HG02852 (cell line): ENCODE measurements around the gene POLR2L.
A peak's percentile ranks its signal among the peaks of the same experiment; 100 is the strongest.

ENCODE experiments used
- ATAC-seq: cut with Tn5 transposase; IDR thresholded peaks from one replicate; pipeline ENCODE4 v1.9.1; 2021; ENCODE audit warnings: mild to moderate bottlenecking, moderate library complexity; ENCODE audit not compliant: unreplicated experiment

The POLR2L gene

DNA sequence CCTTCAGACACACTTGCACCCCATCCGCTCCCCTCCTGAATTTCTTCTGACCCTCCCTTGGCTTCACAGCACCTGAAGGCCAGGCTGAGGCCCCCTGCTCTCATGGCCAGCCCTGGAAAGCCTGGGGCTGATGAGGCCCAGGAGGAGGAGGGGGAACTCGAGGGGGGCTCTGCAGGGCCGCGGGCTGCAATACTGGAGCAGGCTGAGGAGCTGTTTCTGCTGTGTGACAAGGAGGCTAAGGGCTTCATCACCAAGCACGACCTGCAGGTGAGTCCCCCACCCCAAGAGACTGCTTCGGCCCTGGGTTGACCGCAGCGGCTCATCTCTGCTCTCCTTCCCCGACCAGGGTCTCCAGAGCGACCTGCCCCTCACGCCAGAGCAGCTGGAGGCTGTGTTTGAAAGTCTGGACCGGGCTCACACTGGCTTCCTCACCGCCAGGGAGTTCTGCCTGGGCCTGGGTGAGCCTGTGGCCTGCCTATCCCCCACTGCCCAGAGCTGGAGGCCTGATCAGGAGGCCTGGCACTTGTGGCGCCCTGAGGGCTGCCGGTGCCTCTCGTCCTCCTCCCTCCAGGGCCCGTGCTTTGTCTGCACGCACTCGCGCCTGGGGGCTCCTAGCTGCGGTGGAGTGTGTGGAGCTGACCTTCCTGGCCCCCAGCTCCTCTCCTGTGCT is 13.7 kb downstream of the POLR2L start:
- no peak for ATAC-seq

DNA sequence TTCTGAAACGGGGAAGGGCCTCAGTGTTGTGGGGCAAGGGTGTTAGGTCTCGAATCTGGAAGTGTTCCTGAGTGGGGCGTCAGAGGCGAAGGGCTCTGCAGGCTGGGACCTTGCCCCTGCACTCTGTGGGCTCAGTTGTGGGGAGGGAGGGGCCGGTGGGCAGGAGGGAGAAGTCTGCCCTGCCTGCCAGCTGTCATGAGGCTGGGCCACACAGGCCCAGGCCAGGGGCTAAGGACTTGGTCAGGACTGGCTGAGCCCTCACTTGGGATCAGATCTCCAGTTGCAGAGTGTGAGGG is 14.5 kb downstream of the POLR2L start, which contains the start of gene CRACR2B:
CRACR2B (plus strand) TSS at position 23 of the 296 bp plus-strand sequence. CDS start 689 bp downstream, outside the sequence.
- no peak for ATAC-seq

DNA sequence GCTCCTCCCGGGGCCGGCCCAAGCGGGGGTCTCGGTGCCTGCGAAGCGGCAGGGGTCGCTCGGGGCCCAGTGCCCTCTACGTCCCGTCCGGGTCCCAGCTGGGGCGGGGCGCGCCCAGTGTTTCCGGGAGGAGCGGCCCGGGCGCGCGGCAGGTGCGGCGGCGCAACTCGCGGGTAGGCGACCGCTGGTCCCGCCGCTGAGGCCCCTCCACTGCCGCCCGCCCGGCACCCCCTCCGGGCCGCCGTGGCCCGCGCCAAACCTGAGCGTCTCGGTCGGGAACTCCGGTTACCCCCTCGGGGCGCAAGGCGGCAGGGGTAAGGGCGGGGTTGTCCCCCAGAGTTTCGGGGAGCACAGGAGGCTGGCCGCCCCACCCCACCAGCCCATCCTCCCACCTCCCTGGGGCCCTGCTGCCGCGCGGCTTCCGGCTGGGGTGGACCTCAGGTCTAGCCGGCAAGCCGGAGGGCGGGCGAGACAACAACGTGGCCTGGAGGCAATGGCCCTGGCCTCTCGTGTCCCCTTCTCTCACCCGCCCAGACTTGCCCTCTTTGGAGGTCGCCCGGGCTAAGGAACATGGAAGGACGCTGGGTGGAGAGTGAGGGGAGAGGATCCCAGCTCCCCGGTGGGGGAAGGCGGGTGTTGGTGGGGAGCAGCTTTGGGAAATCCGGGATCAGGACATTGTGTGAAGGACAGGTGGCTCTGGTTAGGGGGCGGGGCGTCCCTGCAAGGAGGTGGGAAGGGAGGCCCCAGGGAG is 15.0 kb downstream of the POLR2L start:
- ATAC-seq, result no peak

DNA sequence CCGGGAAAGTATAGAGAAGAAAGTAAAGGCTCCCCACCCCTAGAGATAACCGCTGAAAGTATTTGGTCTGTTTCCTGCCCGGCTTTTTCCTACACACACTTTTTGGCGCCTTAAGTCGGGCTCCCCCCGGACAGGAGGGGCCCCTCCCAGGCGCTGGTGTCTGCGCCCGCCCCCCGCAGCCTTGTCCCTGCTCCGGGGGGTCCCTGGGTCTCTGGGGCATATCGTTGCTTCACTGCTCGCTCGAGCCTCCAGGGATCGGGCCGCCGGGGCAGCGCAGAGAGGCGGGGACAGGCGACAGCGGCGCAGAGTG is 15.5 kb downstream of the POLR2L start:
- no peak for ATAC-seq

DNA sequence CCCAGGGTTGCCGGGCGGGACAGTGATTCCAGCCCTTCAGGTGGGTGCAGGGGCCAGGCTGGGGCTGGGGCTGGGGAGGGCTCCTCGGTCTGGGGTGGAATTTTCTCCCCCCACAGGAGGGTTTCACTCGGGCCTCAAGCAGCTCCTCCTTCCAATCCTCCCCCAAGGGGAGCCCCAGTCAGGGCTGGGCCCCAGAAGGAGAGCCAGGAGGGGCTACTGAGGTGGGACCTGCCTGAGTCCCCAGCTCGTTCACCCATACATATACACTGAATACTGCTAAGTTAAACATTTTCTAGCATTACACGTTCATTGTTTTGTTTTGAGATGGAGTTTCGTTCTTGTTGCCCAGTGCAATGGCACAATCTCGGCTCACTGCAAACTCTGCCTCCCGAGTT is 16.1 kb downstream of the POLR2L start:
- no peak for ATAC-seq

DNA sequence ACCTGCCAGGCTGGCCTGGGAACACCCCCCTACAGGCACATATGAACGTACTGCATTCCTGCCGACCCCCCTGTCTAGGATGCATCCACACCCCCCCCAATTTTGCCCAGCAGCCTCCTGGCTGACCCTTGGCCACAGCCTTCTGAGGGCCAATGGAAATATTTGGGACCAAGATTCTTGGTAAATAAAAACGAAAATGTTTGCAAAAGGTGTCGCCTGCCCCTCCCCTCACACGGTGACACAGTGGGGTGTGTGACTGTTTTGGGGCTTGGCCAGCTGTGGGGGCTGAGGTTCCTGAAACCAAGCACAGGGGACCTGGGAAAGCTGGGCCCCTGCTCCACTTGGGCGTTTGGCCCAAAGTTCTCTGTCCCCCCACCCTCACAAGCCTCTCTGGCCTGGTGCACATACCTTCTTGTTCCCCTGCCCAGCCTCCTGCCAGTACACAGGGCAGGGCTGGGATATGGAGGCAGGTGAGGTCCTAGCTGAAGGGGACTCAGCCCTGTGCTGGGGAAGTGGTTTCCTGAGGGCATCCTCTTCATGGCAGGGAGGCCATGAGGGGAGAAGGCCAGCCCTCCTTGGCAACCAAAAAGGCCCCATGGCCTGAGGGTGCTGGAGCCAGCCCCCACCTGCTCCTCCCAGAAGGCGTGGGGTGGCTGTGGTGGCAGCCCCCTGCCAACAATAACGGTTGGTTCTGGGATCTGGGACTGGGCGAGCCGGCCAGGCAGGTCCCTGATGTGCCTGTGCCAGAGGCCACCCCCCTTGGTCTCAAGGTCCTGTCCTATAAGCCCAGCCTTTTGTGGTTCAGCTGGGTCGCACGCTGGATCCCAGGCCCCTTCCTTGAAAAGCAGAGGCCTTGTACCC is 16.7 kb downstream of the POLR2L start:
- ATAC-seq, result no peak

DNA sequence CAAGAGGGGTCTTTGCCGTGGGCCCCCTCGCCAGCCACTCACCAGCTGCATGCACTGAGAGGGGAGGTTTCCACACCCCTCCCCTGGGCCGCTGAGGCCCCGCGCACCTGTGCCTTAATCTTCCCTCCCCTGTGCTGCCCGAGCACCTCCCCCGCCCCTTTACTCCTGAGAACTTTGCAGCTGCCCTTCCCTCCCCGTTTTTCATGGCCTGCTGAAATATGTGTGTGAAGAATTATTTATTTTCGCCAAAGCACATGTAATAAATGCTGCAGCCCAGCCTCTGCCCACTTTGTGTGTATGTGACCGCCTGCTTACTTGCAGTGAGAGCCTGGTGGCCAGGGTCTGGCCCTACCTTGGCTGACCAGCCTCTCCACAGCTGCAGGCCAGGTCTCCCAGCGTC is 17.4 kb downstream of the POLR2L start:
- ATAC-seq, result no peak

DNA sequence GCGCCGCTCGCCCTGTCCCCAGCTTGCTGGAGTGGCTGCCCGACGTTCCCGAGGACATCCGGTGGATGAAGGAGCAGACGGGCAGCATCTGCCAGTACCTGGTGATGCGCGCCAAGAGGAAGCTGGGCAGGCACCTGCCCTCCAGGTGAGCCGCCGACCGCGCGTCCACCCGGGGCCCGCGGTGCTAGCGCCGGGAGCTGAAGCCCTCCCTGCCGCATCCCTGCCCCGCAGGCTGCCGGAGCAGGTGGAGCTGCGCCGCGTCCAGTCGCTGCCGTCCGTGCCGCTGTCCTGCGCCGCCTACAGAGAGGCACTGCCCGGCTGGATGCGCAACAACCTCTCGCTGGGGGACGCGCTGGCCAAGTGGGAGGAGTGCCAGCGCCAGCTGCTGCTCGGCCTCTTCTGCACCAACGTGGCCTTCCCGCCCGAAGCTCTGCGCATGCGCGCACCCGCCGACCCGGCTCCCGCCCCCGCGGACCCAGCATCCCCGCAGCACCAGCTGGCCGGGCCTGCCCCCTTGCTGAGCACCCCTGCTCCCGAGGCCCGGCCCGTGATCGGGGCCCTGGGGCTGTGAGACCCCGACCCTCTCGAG is 17.9 kb downstream of the POLR2L start:
- ATAC-seq, result no peak

DNA sequence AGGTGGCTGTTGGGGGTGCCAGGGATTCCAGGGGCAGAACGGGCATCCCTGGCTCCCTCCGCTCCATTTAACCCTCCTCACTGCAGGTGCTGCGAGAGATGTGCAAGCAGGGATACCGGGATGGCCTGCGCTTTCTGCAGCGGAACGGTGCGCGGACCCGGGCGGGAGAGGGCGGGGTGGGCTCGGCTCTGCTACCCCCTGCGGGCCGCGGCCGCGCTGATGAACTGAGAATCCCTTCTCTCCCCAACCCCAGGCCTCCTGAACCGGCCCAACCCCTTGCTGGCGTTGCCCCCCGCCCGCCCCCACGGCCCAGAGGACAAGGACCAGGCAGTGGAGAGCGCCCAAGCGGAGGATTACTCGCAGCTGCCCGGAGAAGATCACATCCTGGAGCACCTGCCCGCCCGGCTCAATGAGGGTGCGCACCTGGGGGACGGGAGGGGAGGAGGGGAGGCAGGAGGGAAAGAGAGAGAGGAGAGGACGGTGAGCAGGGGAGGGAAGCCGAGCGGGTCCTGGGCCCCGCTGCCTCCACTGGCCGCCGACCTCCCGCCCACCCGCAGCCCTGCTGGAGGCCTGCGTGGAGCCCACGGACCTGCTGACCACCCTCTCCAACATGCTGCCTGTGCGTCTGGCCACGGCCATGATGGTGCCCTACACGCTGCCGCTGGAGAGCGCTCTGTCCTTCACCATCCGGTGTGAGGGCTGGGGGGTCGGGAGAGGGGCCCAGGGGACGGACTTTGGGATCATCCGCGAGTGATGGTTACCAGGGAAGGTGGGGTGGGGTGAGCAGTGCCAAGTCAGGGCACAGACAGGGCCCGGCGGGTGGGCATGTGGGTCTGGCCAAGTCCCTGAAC is 18.7 kb downstream of the POLR2L start:
- ATAC-seq, result no peak

DNA sequence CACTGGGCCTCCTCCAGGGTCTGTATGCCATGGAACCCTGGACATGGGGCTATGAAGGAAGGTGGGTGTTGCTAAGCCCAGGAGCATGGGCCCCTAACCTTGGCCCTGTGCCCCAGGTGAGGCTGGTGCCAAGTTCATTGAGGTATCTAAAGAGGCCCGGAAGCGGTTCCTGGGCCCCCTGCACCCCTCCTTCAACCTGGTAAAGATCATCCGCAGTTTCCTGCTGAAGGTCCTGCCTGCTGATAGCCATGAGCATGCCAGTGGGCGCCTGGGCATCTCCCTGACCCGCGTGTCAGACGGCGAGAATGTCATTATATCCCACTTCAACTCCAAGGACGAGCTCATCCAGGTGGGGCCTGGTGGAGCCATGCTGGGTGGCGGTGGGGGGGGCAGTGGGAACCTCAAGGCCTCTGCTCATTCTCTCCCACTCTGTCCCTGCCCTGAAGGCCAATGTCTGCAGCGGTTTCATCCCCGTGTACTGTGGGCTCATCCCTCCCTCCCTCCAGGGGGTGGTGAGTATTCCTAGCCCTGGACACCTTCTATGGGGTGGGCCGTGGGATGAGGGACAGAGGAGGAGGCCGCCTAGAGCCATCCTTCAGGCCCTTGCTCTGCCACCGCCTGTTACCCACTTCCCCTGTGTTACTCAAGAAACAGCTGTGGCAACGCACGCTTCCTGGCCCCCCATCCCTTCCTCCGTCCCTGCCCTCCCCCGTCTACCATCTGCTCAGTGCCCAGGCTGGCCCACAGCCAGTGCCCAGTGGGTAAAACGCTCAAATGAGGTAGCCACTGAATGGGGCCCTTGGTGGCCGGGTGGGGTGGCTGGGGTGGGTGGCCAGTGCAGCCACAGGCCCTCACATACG is 20.6 kb downstream of the POLR2L start:
- ATAC-seq, result no peak

DNA sequence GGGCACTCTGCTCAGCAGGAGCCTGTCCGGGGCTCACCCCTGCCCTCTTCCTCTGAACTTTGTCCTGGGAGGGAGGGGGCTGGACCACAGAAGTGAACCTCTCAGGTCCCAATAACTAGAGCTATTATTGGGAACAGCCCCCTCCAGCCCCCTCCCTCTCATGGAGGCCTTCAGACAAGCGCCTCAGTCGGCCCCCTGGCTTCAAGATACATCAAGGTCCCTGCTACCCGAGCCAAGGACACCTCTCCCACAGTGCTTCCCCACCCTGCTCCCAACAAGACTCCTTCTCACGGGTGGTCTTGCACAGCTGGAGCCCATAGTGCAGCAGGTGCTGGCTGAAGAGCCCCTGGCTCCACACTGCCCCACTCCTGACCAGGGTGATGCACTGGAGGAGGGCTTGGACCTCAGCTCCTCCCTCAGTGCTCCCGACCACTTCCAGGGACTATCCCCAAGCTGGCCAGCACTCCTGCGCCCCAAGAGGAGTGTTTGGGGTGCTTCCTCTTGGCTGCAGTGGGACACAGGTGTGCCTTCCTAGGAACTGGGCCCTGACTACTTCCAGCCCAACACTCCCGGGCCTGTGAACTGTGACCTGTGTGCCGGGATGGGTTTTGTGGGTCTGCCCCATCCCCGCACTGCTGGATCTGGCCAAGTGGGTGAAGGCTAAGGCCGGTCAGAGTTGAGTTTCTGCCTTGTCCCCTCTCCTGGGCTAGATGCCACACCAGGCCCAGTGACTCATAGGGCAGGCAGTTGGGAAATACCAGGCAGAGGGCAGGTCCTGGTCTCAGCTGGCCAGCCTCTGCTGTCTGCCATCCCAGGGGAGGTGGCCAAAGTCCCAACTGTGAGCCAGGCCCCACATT is 21.4 kb downstream of the POLR2L start:
- ATAC-seq, result no peak

DNA sequence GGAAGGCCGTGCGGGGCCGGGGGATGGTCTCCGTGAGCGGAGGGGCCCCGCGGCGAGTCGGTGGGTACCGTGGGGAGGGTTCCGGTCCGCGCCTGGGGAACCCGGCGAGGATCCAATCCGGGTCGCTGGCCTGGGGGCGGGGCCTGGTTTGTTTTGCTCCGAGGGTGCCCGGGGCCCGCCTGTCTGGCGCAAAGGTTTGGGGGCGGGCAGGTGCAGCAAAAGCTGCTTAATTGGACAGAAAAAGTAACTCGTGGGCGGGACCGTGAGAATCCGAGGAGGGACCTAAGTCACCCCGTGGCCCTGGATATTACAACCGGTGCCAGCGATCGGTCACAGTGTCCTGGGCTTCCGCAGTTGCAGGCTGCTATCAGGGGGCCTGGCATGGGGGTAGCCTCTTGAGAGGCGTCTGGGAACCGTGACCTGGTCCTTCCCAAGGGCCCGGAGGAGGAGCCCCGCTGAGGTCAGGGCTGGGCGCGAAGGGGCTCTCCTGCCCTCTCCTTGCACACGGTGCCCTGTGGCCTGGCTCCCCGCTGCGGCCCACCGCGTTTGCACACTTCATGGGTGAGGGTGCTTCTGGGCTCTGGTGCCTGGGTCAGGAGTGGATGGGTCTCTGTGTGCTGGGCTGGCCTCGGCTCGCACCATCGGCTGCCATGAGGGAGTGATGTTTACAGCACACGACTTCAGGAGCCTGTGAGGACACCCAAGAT is 22.2 kb downstream of the POLR2L start:
- peak; percentile 60 for ATAC-seq

DNA sequence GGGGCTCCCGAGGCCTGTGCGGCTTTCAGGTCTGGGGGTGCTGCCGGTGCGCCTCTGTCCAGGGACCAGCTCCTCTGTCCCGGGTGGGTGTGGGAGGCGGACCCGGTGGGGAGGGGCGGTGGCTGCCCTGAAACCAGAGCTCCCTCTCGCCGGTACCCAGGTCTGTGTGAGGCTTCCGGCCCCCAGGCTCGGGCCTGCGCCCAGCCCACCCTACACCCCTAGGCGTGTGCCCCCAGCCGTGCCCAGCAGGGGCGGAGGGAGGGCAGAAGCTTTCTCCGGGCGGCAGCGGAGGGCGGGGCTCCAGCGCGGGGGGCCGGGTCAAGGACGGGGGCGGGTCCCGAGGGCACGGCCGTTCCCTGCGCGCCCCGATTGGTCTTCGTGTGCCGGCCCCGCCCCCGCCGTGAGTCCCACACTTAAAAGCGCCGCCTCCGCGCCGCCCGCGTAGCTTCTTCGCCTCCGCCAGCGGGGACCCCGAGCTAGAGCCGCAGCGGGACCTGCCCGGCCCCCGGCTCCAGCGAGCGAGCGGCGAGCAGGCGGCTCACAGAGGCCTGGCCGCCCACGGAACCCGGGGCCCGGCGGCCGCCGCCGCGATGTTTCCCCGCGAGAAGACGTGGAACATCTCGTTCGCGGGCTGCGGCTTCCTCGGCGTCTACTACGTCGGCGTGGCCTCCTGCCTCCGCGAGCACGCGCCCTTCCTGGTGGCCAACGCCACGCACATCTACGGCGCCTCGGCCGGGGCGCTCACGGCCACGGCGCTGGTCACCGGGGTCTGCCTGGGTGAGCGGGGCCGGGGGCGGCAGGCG is 23.0 kb downstream of the POLR2L start:
- ATAC-seq, result peak; percentile 72

DNA sequence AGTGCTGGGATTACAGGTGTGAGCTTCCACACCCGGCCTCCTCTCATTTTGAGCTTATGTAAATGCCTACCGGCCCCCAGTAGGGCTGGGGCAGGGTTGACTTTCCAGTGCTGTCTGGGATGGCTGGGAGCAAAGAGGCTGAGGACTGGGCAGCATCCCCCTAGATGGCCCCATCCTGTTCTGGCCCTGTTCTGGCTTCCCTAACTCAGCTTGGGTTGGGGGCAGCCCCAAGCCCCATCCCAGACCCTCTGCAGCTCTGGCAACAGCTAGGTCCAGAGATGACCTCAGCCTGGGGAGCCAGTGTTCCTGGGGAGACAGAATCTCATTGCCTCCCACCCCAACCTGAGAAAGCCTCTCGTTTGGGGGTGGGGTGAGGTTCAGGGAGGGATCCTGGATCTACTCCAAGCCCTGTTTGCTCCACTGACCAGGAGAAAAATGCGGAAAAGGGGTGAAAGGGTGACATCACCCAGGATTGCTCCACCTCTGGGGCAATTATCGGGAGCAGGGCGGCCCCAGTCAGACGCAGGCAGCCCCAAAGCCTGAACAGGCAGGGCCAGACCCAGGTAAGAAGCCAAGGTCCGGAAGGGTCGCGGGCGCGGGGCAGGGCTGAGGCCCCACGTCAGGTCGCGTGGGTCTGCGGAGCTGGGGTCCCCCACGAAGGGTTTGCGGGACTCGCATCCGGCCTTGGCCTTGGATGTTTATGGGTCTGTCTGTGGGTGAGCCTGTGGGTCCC is 23.8 kb downstream of the POLR2L start, which contains the start of gene PNPLA2:
PNPLA2 (plus strand) TSS at position 519 of the 733 bp plus-strand sequence. CDS start 805 bp downstream, outside the sequence.
- ATAC-seq, result no peak

DNA sequence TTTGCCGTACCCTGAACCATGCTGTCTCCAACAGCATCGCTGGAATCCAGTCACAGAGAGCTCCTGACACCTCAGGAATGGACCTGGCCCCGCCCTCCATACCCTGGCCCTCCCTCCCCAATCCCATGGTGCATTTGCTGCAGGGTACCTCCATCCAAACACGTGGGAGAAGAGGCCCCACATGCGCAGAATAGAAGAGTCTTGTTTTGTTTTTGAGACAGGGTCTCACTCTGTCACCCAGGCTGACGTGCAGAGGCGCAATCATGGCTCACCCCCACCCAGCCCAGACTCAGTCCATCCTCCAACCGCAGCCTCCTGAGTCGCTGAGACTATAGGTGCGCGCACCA is 25.9 kb downstream of the POLR2L start:
- no peak for ATAC-seq

DNA sequence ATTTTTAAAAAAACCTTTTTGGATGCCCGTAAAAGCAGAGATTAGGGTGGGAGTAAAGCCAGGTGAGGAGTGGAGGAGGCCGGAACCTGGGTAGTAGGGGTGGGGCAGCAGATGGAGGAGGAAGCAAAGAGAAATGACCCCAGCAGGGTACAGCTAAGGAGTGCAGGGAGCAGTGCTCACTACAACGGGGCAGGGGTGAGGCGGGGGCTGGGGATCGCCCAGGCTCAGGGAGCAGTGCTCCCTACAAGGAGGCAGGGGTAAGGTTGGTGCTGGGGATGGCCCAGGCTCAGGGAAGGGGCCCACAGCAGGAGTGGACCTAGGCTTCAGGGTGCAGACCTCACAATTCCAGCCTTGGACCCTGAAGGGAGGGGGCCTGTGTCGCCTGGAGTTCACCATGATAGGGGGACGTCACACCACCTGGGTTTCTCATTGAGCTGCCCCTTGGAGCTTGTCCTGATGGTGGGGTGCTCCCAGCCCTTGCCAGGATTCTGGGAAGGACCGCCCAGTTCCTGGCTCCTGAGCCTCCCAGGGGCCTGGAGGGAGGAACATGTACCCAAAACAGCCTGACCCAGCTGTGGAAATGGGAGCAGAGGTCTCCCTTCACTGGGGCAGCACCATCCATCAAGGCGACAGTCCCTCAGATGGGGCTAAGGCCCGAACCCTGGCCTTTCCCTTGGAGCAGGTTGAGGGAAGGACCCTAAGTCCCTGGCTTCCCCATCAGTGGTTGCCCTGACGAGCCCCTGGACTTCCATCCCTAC is 26.5 kb downstream of the POLR2L start:
- ATAC-seq, result no peak
